ENCODE data around the gene RBAK. TPM values are rescaled to one million over a fixed set of nuclear protein-coding genes. Genes with fewer than 3 reads are reported as not detected.
"Not testable (repeated sequence)": the region's sequence is repeated elsewhere in the genome, so short reads cannot be mapped to it uniquely, and the experiment has no call there.

Gene RBAK
- total RNA-seq, 2 donors from 2014 or later = 8.3 to 15.9 TPM

DNA sequence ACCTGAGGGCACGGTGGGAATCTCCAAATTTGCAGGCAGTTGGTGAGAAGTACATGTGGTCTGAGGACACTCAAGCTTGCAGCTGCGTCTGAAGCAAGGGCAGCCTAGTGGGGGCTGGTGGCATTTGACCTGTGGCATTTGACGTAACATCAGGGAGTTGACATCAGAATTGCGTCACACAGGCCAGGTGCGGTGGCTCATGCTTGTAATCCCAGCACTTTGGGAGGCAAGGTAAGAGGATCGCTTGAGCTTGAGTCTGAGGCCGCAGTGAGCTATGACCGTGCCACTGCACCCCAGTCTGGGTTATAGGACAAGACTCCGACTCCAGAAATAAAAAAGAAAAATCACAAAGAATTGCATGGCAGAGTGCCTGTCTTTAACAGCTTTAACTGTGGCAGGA, 25.6 kb upstream of the RBAK start:
- H3K36me3 ChIP-seq = no peaks in the 10 kb centered on the region
- TF ChIP-seq CTCF (IDR thresholded peaks at IDR 0.05) = no peak
- no peak overlapping the region for H3K27ac ChIP-seq
- ATAC-seq (ENCODE audit: insufficient number of reproducible peaks, low FRiP score, low read depth) = no peak
- H3K27me3 ChIP-seq (replicated peaks; ENCODE audit: insufficient read depth) = no peaks in the 10 kb centered on the region
- DNase-seq (ENCODE audit: low spot score) = no peak
- H3K4me3 ChIP-seq = no peak overlapping the region
- H3K9me3 ChIP-seq = no peaks in the 10 kb centered on the region
- H3K4me1 ChIP-seq (ENCODE audit: control insufficient read depth in 1 of 2, low read depth in 2 of 2) = no peaks in the 10 kb centered on the region

GRCh38 chr7:5020976-5021550, 24.6 kb upstream of the RBAK start:
- ATAC-seq (ENCODE audit: insufficient number of reproducible peaks, low FRiP score, low read depth); H3K27me3 ChIP-seq (replicated peaks; ENCODE audit: insufficient read depth); H3K4me3 ChIP-seq; H3K4me1 ChIP-seq (ENCODE audit: control insufficient read depth in 1 of 2, low read depth in 2 of 2); H3K36me3 ChIP-seq; H3K9me3 ChIP-seq; DNase-seq (ENCODE audit: low spot score); H3K27ac ChIP-seq: not testable (repeated sequence)

GRCh38 chr7:5023626-5024025, 22.0 kb upstream of the RBAK start:
- not testable (repeated sequence) for H3K4me3 ChIP-seq; H3K9me3 ChIP-seq; H3K4me1 ChIP-seq (ENCODE audit: control insufficient read depth in 1 of 2, low read depth in 2 of 2); H3K27ac ChIP-seq; ATAC-seq (ENCODE audit: insufficient number of reproducible peaks, low FRiP score, low read depth); DNase-seq (ENCODE audit: low spot score); H3K27me3 ChIP-seq (replicated peaks; ENCODE audit: insufficient read depth); H3K36me3 ChIP-seq

DNA sequence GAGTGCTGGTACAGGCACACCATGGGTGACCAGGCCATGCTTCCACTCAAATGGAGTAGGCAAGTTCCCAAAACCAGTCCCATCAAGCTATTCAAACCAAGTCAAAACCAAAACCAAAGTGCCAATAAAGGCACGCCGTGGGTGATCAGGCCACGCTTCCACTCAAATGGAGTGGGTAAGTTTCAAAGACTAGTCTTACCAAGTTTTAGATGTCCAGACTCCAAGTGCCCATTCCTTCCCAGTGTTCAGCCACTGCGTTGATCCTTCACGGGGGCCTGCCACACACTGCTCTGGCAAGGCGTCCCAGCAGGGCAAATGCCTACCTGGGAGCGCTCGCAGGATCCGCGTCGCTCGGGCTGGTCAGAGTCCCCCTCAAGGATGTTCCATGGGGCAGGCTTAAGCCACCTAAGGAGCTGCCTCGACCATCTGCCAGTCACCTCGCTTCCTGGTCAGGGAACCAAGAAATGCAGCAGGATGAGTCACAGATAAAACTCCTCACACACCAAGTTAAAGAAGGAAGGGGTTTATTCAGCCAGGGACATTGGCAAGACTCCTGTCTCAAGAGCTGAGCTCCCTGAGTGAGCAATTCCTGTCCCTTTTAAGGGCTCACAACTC, 17.8 kb upstream of the RBAK start:
- not testable (repeated sequence) for ATAC-seq (ENCODE audit: insufficient number of reproducible peaks, low FRiP score, low read depth); H3K36me3 ChIP-seq; H3K4me1 ChIP-seq (ENCODE audit: control insufficient read depth in 1 of 2, low read depth in 2 of 2); H3K9me3 ChIP-seq; H3K27ac ChIP-seq; H3K4me3 ChIP-seq; DNase-seq (ENCODE audit: low spot score); H3K27me3 ChIP-seq (replicated peaks; ENCODE audit: insufficient read depth)

- not testable (repeated sequence) for DNase-seq (ENCODE audit: low spot score); H3K9me3 ChIP-seq; H3K4me3 ChIP-seq; H3K27ac ChIP-seq; ATAC-seq (ENCODE audit: insufficient number of reproducible peaks, low FRiP score, low read depth); H3K27me3 ChIP-seq (replicated peaks; ENCODE audit: insufficient read depth); H3K36me3 ChIP-seq; H3K4me1 ChIP-seq (ENCODE audit: control insufficient read depth in 1 of 2, low read depth in 2 of 2)
These were observed 12.5 kb upstream of the RBAK start for GRCh38 chr7:5033186-5033585.

- no peak for DNase-seq (ENCODE audit: low spot score)
- no peaks in the 10 kb centered on the region for H3K9me3 ChIP-seq
These were observed 10.4 kb upstream of the RBAK start for GRCh38 chr7:5035276-5035675.

DNA sequence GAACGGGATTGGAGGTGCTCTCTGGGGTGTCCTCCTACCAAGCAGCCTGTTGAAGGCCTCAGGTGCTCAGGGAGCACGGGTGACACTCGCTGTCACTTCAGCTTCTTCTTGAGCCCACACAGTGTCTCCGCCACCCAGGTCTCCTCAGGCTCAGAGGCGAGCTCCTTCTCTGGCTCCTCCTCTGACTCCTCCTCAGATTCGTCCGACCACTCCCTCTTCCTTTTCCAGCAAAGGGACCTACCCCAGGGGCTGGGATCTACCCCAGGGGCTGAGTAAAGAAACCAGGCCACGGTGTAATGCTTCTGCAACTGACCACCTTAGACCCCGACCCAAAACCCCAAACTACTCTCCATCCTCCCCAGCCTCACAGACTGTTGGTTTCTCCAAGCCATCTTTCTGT, 9.2 kb upstream of the RBAK start:
- Histone ChIP-seq H3K4me3 (no peak overlapping the region), H3K4me1 (ENCODE audit: control insufficient read depth in 1 of 2, low read depth in 2 of 2) (no peaks in the 10 kb centered on the region), H3K27me3 (replicated peaks; ENCODE audit: insufficient read depth) (no peaks in the 10 kb centered on the region), H3K9me3 (no peaks in the 10 kb centered on the region), H3K36me3 (no peaks in the 10 kb centered on the region), H3K27ac (no peak overlapping the region)
- TF ChIP-seq CTCF (IDR thresholded peaks at IDR 0.05) = no peak
- ATAC-seq (ENCODE audit: insufficient number of reproducible peaks, low FRiP score, low read depth) (no peak), DNase-seq (ENCODE audit: low spot score) (no peak)

More at GRCh38 chr7:5035276-5035675, 10.4 kb upstream of the RBAK start:
- Histone ChIP-seq H3K4me1 (ENCODE audit: control insufficient read depth in 1 of 2, low read depth in 2 of 2) (no peaks in the 10 kb centered on the region), H3K27ac (no peak overlapping the region), H3K27me3 (replicated peaks; ENCODE audit: insufficient read depth) (no peaks in the 10 kb centered on the region), H3K36me3 (no peaks in the 10 kb centered on the region), H3K4me3 (no peak overlapping the region)
- no peak for TF ChIP-seq CTCF (IDR thresholded peaks at IDR 0.05)
- ATAC-seq (ENCODE audit: insufficient number of reproducible peaks, low FRiP score, low read depth) = no peak

Measured in thoracic aorta (tissue), 2 donors.